Tibial nerve (tissue), 4 donors: ENCODE measurements around the gene KDM4B. TPM values are rescaled to one million over a fixed set of nuclear protein-coding genes. Genes with fewer than 3 reads are reported as not detected.
A peak's percentile ranks its signal among the peaks of the same experiment; 100 is the strongest.

ENCODE experiments used
- DNase-seq, 2 donors: peaks; one replicate each; pipeline ENCODE4 v3.0.0-alpha.2; 2019; ENCODE audit warnings: low spot score in 2 of 2
- H3K27ac ChIP-seq, 4 donors: fragments of 200-600 bp; sonication (generic) in 3 of 4; one replicate each; pipeline ENCODE4 v1.5.1; 2017 to 2019; ENCODE audit warnings: mild to moderate bottlenecking in 1 of 4
- H3K27me3 ChIP-seq, 2 donors: fragments of 200-600 bp; sonication (generic) in 1 of 2; one replicate each; pipeline versions ENCODE4 v1.5.1 to v1.6.0; 2017 to 2019
- H3K36me3 ChIP-seq, 3 donors: fragments of 200-600 bp; sonication (generic); one replicate each; pipeline ENCODE4 v1.5.1; 2018 to 2019
- H3K4me1 ChIP-seq, 4 donors: fragments of 200-600 bp; sonication (generic) in 3 of 4; one replicate each; pipeline ENCODE4 v1.5.1; 2017 to 2019
- H3K4me3 ChIP-seq, 4 donors: fragments of 200-600 bp; sonication (generic) in 3 of 4; one replicate each; pipeline ENCODE4 v1.5.1; 2017 to 2019; ENCODE audit warnings: mild to moderate bottlenecking in 1 of 4, moderate library complexity in 1 of 4
- H3K9me3 ChIP-seq, 4 donors: fragments of 200-600 bp; sonication (generic) in 3 of 4; one replicate each; pipeline ENCODE4 v1.5.1; 2017 to 2019
- EP300 ChIP-seq, 2 donors: sonication (generic); formaldehyde crosslinking; IDR thresholded peaks; one replicate each; pipeline ENCODE4 v1.6.1; 2017; ENCODE audit warnings: antibody characterized with exemption in 2 of 2, mild to moderate bottlenecking in 1 of 2
- POLR2A ChIP-seq, 2 donors: fragments of 450-650 bp; IDR thresholded peaks; one replicate each; pipeline ENCODE4 v1.6.1; 2017; ENCODE audit warnings: antibody characterized with exemption in 2 of 2, mild to moderate bottlenecking in 2 of 2, moderate library complexity in 2 of 2
- WGBS, 2 donors: methylation state at CpG; one replicate each; pipeline ENCODE4 v1.1.5; 2018; 5-methylcytosine and 5-hydroxymethylcytosine counted together
- total RNA-seq, 4 donors: library from RNA; depleted of rRNA; stranded (reverse); fragments of >200 nt; gene quantifications; one replicate each; pipeline ENCODE4 v1.1.0, GENCODE V29; 2016
- TF ChIP-seq, protein P1 (sequence below), 5 experiments: fragments of 200-600 bp in 3 of 5; fragments of 450-650 bp in 2 of 5; sonication (generic) in 3 of 5; IDR thresholded peaks; one replicate each; pipeline ENCODE4 v1.5.1; 2016 to 2019; ENCODE audit warnings: antibody characterized with exemption in 5 of 5, mild to moderate bottlenecking in 3 of 5, moderate library complexity in 2 of 5

The KDM4B gene
- 10 to 100 TPM; 37.8 to 72.4 (median 57.2) TPM for total RNA-seq

DNA sequence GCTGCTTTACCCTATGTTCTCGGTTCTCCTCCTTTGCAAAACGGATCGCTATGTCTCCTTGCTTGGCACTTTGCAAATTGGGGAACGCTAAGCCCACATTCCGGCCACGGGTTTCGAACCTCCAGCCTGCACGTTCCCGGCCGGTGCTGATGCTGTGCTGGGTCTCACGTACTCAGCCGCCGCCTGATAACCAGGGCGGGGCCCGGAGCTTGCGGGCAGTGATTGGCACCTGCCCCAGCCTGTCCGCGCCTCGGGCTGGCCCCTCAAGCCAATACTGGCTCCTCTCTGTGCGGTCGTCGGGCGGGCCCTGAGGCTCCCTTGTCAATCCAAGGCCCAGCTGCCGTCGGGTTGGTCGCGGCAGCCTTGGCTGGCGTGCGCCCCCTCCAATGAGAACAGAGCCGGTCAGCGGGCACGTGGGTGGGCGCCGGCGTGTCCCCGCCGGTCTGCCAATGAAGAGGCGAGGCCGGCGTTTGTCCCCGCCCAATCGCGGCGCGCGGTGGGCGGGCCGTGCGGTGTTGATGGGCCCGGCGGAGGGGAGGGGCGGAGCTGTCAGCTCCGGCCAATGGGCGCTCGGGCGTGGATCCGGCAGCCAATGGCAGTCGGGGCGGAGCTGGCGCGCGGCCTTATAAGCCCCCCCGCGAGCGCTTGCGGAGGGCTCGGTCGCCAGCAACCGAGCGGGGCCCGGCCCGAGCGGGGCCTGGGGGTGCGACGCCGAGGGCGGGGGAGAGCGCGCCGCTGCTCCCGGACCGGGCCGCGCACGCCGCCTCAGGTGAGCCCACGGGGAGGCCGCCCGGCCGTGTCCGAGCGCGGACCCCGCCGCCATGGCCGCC is at the start of gene KDM4B:
Gene KDM4B (plus strand): TSS at position 652 of the 830 bp plus-strand sequence. CDS start 63,778 bp downstream, outside the sequence.
- Histone ChIP-seq H3K4me1 (peaks cover 0 to 49% (median 31%) of the 10 kb centered on the region in 4 donors), H3K27me3 (no peaks in the 10 kb centered on the region), H3K4me3 (peak within 1 kb of the TSS; percentile 49 to 78 (median 68)), H3K27ac (peak within 1 kb of the TSS; percentile 60 to 84 (median 73)), H3K36me3 (no peaks in the 10 kb centered on the region), H3K9me3 (no peaks in the 10 kb centered on the region)
- WGBS, 2 donors = 0 to 2% methylated on average over 23 to 37 of the region's 96 CpGs
- TF ChIP-seq, protein P1, sequence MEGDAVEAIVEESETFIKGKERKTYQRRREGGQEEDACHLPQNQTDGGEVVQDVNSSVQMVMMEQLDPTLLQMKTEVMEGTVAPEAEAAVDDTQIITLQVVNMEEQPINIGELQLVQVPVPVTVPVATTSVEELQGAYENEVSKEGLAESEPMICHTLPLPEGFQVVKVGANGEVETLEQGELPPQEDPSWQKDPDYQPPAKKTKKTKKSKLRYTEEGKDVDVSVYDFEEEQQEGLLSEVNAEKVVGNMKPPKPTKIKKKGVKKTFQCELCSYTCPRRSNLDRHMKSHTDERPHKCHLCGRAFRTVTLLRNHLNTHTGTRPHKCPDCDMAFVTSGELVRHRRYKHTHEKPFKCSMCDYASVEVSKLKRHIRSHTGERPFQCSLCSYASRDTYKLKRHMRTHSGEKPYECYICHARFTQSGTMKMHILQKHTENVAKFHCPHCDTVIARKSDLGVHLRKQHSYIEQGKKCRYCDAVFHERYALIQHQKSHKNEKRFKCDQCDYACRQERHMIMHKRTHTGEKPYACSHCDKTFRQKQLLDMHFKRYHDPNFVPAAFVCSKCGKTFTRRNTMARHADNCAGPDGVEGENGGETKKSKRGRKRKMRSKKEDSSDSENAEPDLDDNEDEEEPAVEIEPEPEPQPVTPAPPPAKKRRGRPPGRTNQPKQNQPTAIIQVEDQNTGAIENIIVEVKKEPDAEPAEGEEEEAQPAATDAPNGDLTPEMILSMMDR (IDR thresholded peaks at IDR 0.05) = peak in 2 of 5 experiments; percentile 21 to 57
- TF ChIP-seq EP300 (IDR thresholded peaks at IDR 0.05) = peak; percentile 76 to 90
- peak; percentile 98 for TF ChIP-seq POLR2A (IDR thresholded peaks at IDR 0.05)
- DNase-seq = peak; percentile 95 to 99

DNA sequence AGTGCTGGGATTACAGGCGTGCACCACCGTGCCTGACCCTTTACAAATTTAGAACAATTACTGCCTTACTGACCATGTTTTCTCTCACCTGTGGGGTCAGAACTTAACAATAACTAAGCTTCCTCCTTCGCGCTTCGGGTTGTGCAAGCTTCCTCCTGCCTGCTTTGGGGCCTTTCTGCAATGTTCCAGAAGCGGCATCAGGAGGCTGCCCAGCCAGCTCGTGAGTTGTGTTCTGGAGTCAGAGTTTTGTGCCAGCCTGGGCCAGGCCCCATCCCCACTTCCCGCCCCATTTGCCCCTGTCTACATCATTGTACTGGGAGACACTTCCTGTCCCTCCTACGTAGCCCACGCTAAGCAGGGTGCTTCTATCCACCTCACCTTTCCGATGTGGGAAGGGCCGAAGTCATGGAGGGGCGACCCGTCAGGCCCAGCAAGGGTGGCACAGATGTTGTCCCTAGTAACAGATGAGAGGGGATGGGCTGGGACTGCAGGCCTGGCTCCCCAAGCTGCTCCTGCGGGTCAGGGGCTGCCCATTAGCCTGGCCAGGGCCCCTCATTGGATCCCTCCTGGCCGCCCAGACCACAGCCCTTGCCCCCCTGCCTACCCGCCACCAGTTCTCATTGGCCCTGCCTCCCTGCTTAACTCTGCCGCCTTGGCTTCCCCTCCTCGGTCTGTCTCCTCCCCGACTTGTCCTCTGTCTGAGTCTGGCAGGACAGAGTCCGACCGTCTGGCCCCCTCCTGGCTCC is 46.2 kb upstream of the KDM4B start:
- TF ChIP-seq, protein P1 (IDR thresholded peaks at IDR 0.05) = no peak
- TF ChIP-seq POLR2A (IDR thresholded peaks at IDR 0.05) (no peak), EP300 (IDR thresholded peaks at IDR 0.05) (no peak)
- H3K4me3 ChIP-seq = no peak overlapping the region
- no peaks in the 10 kb centered on the region for H3K27me3 ChIP-seq
- 79 to 85% methylated on average over 22 of the region's 22 CpGs for WGBS, 2 donors
- no peak overlapping the region for H3K27ac ChIP-seq
- H3K4me1 ChIP-seq = no peaks in the 10 kb centered on the region
- DNase-seq = no peak
- no peaks in the 10 kb centered on the region for H3K9me3 ChIP-seq
- H3K36me3 ChIP-seq = no peaks in the 10 kb centered on the region

DNA sequence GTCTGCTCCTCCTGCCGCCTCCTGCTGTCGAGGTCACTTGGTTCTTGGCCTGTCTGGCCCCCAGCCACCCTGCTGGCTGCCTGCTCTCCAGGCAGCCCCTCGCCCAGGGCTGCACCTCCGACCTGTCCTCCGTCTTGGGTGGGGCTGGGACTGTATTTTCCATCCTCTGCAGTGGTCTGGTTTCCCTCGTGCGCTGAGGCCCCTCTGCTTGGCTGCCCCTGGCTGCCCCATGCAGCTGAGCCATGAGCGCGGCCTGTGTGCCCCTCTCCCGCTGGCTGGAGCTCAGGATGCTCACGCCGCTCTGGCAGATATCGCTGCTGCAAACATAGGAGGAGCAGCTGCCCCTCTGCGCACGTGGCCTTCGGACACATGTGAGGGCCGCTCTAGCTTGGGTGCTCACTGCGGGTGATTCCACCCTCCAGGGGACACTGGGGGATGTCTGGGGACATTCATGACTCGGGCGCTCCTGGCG is 45.6 kb upstream of the KDM4B start:
- H3K27me3 ChIP-seq = no peaks in the 10 kb centered on the region
- DNase-seq = no peak
- TF ChIP-seq EP300 (IDR thresholded peaks at IDR 0.05) (no peak), POLR2A (IDR thresholded peaks at IDR 0.05) (no peak)
- TF ChIP-seq, protein P1 (IDR thresholded peaks at IDR 0.05) = no peak
- no peaks in the 10 kb centered on the region for H3K4me1 ChIP-seq
- H3K9me3 ChIP-seq = no peaks in the 10 kb centered on the region
- no peaks in the 10 kb centered on the region for H3K36me3 ChIP-seq
- no peak overlapping the region for H3K27ac ChIP-seq
- H3K4me3 ChIP-seq = no peak overlapping the region
- 90 to 91% methylated on average over 16 to 21 of the region's 21 CpGs for WGBS, 2 donors

DNA sequence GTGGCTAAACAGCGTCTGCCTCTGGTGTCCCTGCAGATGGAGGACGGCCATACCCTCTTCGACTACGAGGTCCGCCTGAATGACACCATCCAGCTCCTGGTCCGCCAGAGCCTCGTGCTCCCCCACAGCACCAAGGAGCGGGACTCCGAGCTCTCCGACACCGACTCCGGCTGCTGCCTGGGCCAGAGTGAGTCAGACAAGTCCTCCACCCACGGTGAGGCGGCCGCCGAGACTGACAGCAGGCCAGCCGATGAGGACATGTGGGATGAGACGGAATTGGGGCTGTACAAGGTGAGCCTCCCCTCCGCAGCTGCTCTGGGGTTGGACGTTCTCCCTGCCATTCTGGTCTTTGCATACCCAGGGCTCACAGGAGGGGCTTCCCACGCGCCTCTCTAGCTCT is 39.7 kb upstream of the KDM4B start:
- no peak for DNase-seq
- 74 to 91% methylated on average over 20 to 22 of the region's 22 CpGs for whole genome bisulfite sequencing, 2 donors
- no peaks in the 10 kb centered on the region for H3K27me3 ChIP-seq
- H3K36me3 ChIP-seq = no peaks in the 10 kb centered on the region
- no peak overlapping the region for H3K4me3 ChIP-seq
- no peaks in the 10 kb centered on the region for H3K9me3 ChIP-seq
- H3K4me1 ChIP-seq = no peaks in the 10 kb centered on the region
- no peak overlapping the region for H3K27ac ChIP-seq
- TF ChIP-seq POLR2A (IDR thresholded peaks at IDR 0.05) (no peak), EP300 (IDR thresholded peaks at IDR 0.05) (no peak)
- TF ChIP-seq, protein P1 (IDR thresholded peaks at IDR 0.05) = no peak
